Muscle of leg (tissue), 9 donors: Measurements from ENCODE around the gene CASP5. TPM values are rescaled to one million over a fixed set of nuclear protein-coding genes. Genes with fewer than 3 reads are reported as not detected.

Experiments used
- polyA plus RNA-seq, 8 donors: library from polyadenylated mRNA; unstranded; fragments of 120-200 nt; gene quantifications; one replicate each; pipeline versions ENCODE4 v1.2.1 to v1.2.3, GENCODE V29; 2013; ENCODE audit warnings: inconsistent platforms in 1 of 8, low replicate concordance in 1 of 8; ENCODE audit not compliant: insufficient read length in 8 of 8, insufficient read depth in 1 of 8
- total RNA-seq: library from RNA; stranded (reverse); fragments of 120-200 nt; gene quantifications from one replicate; pipeline ENCODE4 v1.2.4, GENCODE V29; 2013

Gene CASP5
- total and polyA plus RNA-seq, 9 donors: 0.09 to 0.88 (median 0.23) TPM; not detected in 6

Other genes with a start within 250 kb of the CASP5 start
- gene CASP12, start 124.7 kb downstream of the CASP5 start, total RNA-seq: 0.22 TPM
- gene CASP12, start 124.7 kb downstream of the CASP5 start, polyA plus RNA-seq: under 1 TPM in 4 of 8 donors, not detected in 4; 0.16 to 0.36 (median 0.31) TPM
- 47.6 TPM for gene CASP4, start 54.6 kb downstream of the CASP5 start, total RNA-seq
- 10 to 100 TPM; 21.3 to 34.9 (median 25.7) TPM for gene CASP4, start 54.6 kb downstream of the CASP5 start, polyA plus RNA-seq
- 7.0 TPM for gene CASP1, start 12.0 kb upstream of the CASP5 start, total RNA-seq
- 10 to 100 TPM in 3 of 8 donors, 1 to 10 TPM in 5; 6.3 to 19.6 (median 9.9) TPM for gene CASP1, start 12.0 kb upstream of the CASP5 start, polyA plus RNA-seq
- gene CARD16, start 22.2 kb upstream of the CASP5 start, total RNA-seq: 8.3 TPM
- 10 to 100 TPM in 7 of 8 donors, 1 to 10 TPM in 1; 9.4 to 13.4 (median 12.4) TPM for gene CARD16, start 22.2 kb upstream of the CASP5 start, polyA plus RNA-seq
- gene CARD18, start 116.6 kb upstream of the CASP5 start, total RNA-seq: 0.13 TPM
- gene CARD18, start 116.6 kb upstream of the CASP5 start, polyA plus RNA-seq: under 1 TPM in 1 of 8 donors, not detected in 7; 0.43 TPM